GM23338 (cell line): Measurements from ENCODE around the gene GADL1. TPM values are rescaled to one million over a fixed set of nuclear protein-coding genes. Genes with fewer than 3 reads are reported as not detected.

Experiments
- ATAC-seq: fragments of 200-7000 bp; cut with Tn5 transposase; 3 replicates; pipeline ENCODE4 v1.9.1; 2020
- DNase-seq: peaks from one replicate; pipeline ENCODE4 v3.0.0-alpha.2; 2015; ENCODE audit warnings: low spot score
- H2AFZ ChIP-seq: fragments of 200-600 bp; sonication (generic); 2 replicates; pipeline ENCODE4 v1.8.0; 2016; ENCODE audit warnings: antibody characterized with exemption, mild to moderate bottlenecking, moderate library complexity
- H3F3A ChIP-seq: fragments of 200-600 bp; sonication (generic); replicated peaks from 2 replicates; pipeline ENCODE4 v1.8.0; 2017; ENCODE audit warnings: antibody characterized with exemption, mixed run types, low read depth
- H3K27ac ChIP-seq: fragments of 200-600 bp; sonication (generic); 2 replicates; pipeline ENCODE4 v1.6.1; 2016; ENCODE audit warnings: low read depth
- H3K27me3 ChIP-seq: fragments of 200-600 bp; sonication (generic); 2 replicates; pipeline ENCODE4 v1.8.0; 2016; ENCODE audit warnings: mild to moderate bottlenecking, mixed run types, moderate library complexity; ENCODE audit not compliant: insufficient read depth
- H3K36me3 ChIP-seq: fragments of 200-600 bp; sonication (generic); 2 replicates; pipeline ENCODE4 v1.8.0; 2016; ENCODE audit warnings: mild to moderate bottlenecking; ENCODE audit not compliant: insufficient read depth
- H3K4me1 ChIP-seq: fragments of 200-600 bp; sonication (generic); 2 replicates; pipeline ENCODE4 v1.8.0; 2016; ENCODE audit warnings: mild to moderate bottlenecking, moderate library complexity; ENCODE audit not compliant: insufficient read depth
- H3K4me2 ChIP-seq: fragments of 200-600 bp; sonication (generic); 2 replicates; pipeline ENCODE4 v1.7.1; 2017; ENCODE audit warnings: mixed run types
- H3K4me3 ChIP-seq: fragments of 200-600 bp; sonication (generic); 2 replicates; pipeline ENCODE4 v1.6.1; 2016; ENCODE audit warnings: mixed run types
- H3K79me2 ChIP-seq: fragments of 200-600 bp; sonication (generic); replicated peaks from 2 replicates; pipeline ENCODE4 v1.8.0; 2017; ENCODE audit warnings: mild to moderate bottlenecking; ENCODE audit not compliant: insufficient read depth
- H3K9me2 ChIP-seq: fragments of 200-600 bp; sonication (generic); 2 replicates; pipeline ENCODE4 v1.8.0; 2017; ENCODE audit not compliant: insufficient read depth
- H4K20me1 ChIP-seq: fragments of 200-600 bp; sonication (generic); replicated peaks from 2 replicates; pipeline ENCODE4 v1.8.0; 2017; ENCODE audit warnings: mild to moderate bottlenecking; ENCODE audit not compliant: insufficient read depth
- H3K27ac Mint-ChIP-seq: 2 replicates; pipeline ENCODE4 v1.8.0; 2020; ENCODE audit warnings: inconsistent platforms, mild to moderate bottlenecking, moderate library complexity, mixed read lengths
- H3K27me3 Mint-ChIP-seq: 3 replicates; pipeline ENCODE4 v1.8.0; 2022; ENCODE audit warnings: low read depth, mild to moderate bottlenecking, moderate library complexity, mixed read lengths, inconsistent platforms; ENCODE audit not compliant: insufficient read depth, poor library complexity
- H3K36me3 Mint-ChIP-seq: 3 replicates; pipeline ENCODE4 v1.8.0; 2021; ENCODE audit warnings: low read depth, mild to moderate bottlenecking, inconsistent platforms, moderate library complexity, mixed read lengths
- H3K4me1 Mint-ChIP-seq: 3 replicates; pipeline ENCODE4 v1.8.0; 2020; ENCODE audit warnings: mild to moderate bottlenecking, inconsistent platforms, mixed read lengths
- H3K4me3 Mint-ChIP-seq: 3 replicates; pipeline ENCODE4 v1.8.0; 2021; ENCODE audit warnings: moderate library complexity, mild to moderate bottlenecking, inconsistent platforms, mixed read lengths
- H3K9me3 Mint-ChIP-seq: 3 replicates; pipeline ENCODE4 v1.8.0; 2020; ENCODE audit warnings: moderate library complexity, mild to moderate bottlenecking, inconsistent platforms, mixed read lengths
- CREB1 ChIP-seq: fragments of 250-450 bp; sonication (Bioruptor Pico); IDR thresholded peaks from 2 replicates; pipeline ENCODE4 v1.5.0; 2020; ENCODE audit warnings: low read depth, mild to moderate bottlenecking, moderate library complexity
- CTCF ChIP-seq, 2 experiments: fragments of 200-600 bp in 1 of 2; sonication (generic) in 1 of 2; conservative IDR thresholded peaks; 2 replicates each; pipeline versions ENCODE4 v1.5.1 to v1.6.1; 2016 to 2017; ENCODE audit warnings: antibody characterized with exemption in 2 of 2, low read depth in 2 of 2, mild to moderate bottlenecking in 2 of 2, moderate library complexity in 1 of 2
- EZH2 ChIP-seq: fragments of 200-600 bp; sonication (generic); IDR thresholded peaks from one replicate; pipeline ENCODE4 v1.8.0; 2017; ENCODE audit warnings: antibody characterized with exemption, mild to moderate bottlenecking, low read depth; ENCODE audit not compliant: unreplicated experiment
- EZH2phosphoT487 ChIP-seq: fragments of 200-600 bp; sonication (generic); IDR thresholded peaks from one replicate; pipeline ENCODE4 v1.8.1; 2018; ENCODE audit warnings: antibody characterized with exemption; ENCODE audit not compliant: unreplicated experiment
- JUNB ChIP-seq: IDR thresholded peaks from one replicate; pipeline ENCODE4 v1.6.1; 2016; ENCODE audit warnings: antibody characterized with exemption; ENCODE audit not compliant: unreplicated experiment
- NANOG ChIP-seq: IDR thresholded peaks from 2 replicates; pipeline ENCODE4 v1.6.1; 2016; ENCODE audit warnings: antibody characterized with exemption, borderline replicate concordance
- POLR2AphosphoS5 ChIP-seq: IDR thresholded peaks from 2 replicates; pipeline ENCODE4 v1.6.1; 2016; ENCODE audit warnings: antibody characterized with exemption, low read depth
- REST ChIP-seq: IDR thresholded peaks from one replicate; pipeline ENCODE4 v1.6.1; 2018; ENCODE audit warnings: antibody characterized with exemption; ENCODE audit not compliant: unreplicated experiment
- ZNF114 ChIP-seq: fragments of 250-450 bp; sonication (Bioruptor Pico); IDR thresholded peaks from 2 replicates; pipeline ENCODE4 v1.5.0; 2020; ENCODE audit warnings: mild to moderate bottlenecking, moderate library complexity
- ZNF331 ChIP-seq: fragments of 250-450 bp; sonication (Bioruptor Pico); IDR thresholded peaks from 2 replicates; pipeline ENCODE4 v1.5.0; 2020; ENCODE audit warnings: low read depth, mild to moderate bottlenecking, moderate library complexity
- ZNF462 ChIP-seq: fragments of 250-450 bp; sonication (Bioruptor Pico); IDR thresholded peaks from 2 replicates; pipeline ENCODE4 v1.5.0; 2020; ENCODE audit warnings: mild to moderate bottlenecking, moderate library complexity
- polyA plus RNA-seq: library from polyadenylated mRNA; unstranded; fragments of >200 nt; fragmentation: Nextera tagmentation; extraction: Ambion mirVana; gene quantifications from 2 replicates; pipeline ENCODE4 v1.2.1, GENCODE V29; 2016
- total RNA-seq: library from RNA; depleted of rRNA; stranded (reverse); fragments of >200 nt; shearing (Covaris generic); gene quantifications from 2 replicates; pipeline ENCODE4 v1.2.3, GENCODE V29; 2014

GADL1 gene
- total and polyA plus RNA-seq, 2 experiments from 2014 or later: 0.35 to 0.50 TPM

- DNase-seq (no peak), ATAC-seq (no peak)
- Mint-ChIP-seq H3K4me3 (no peak overlapping the region), H3K9me3 (no peaks in the 10 kb centered on the region; the same call in 2 of the 3 replicates), H3K36me3 (no peaks in the 10 kb centered on the region; the same call in 2 of the 3 replicates), H3K4me1 (peaks cover 22% of the 10 kb centered on the region), H3K27me3 (peaks cover 2% of the 10 kb centered on the region), H3K27ac (no peak overlapping the region)
- H4K20me1 ChIP-seq: no peaks in the 10 kb centered on the region
- no peaks in the 10 kb centered on the region for H3F3A ChIP-seq
- H3K27me3 ChIP-seq: no peaks in the 10 kb centered on the region
- no peak overlapping the region for H3K4me3 ChIP-seq
- no peaks in the 10 kb centered on the region for H3K79me2 ChIP-seq
- H2AFZ ChIP-seq: no peak overlapping the region
- H3K36me3 ChIP-seq: no peaks in the 10 kb centered on the region
- no peaks in the 10 kb centered on the region; the same call in 1 of the 2 replicates for H3K9me2 ChIP-seq
- no peak overlapping the region for H3K27ac ChIP-seq
- no peak overlapping the region for H3K4me2 ChIP-seq
- TF ChIP-seq EZH2 (no peak), ZNF462 (CRISPR knock-in tag) (no peak), JUNB (no peak), ZNF114 (CRISPR knock-in tag) (no peak), NANOG (no peak), REST (no peak), POLR2AphosphoS5 (no peak), ZNF331 (CRISPR knock-in tag) (no peak), CTCF (conservative IDR thresholded peaks at IDR 0.05; ENCODE audit: low read depth in 2 of 2) (no peak), EZH2phosphoT487 (no peak), CREB1 (CRISPR knock-in tag) (no peak)
- peaks cover 14% of the 10 kb centered on the region for H3K4me1 ChIP-seq
Observed at GRCh38 chr3:30886888-30887287, 7.6 kb downstream of the GADL1 start.
